Stimulated activated effector memory CD8-positive, alpha-beta T cell treated with anti-CD3 and anti-CD28 coated beads, Interleukin-12 subunit alpha, Interleukin-12 subunit beta, amount 100 ng/mL, for 72 hours (primary cell): ENCODE measurements around the gene XPNPEP2.
"Not testable (repeated sequence)": the region's sequence is repeated elsewhere in the genome, so short reads cannot be mapped to it uniquely, and the experiment has no call there.

ENCODE experiments used
- ATAC-seq: fragments of 150-1000 bp; cut with Tn5 transposase; 2 replicates; pipeline ENCODE4 v1.10.0; 2021
- DNase-seq, 2 donors: peaks; one replicate each; pipeline ENCODE4 v3.0.0; 2021 to 2022; ENCODE audit warnings: low spot score in 2 of 2
- H3K27ac Mint-ChIP-seq: one replicate; pipeline ENCODE4 v1.8.0; 2022; ENCODE audit warnings: mild to moderate bottlenecking, mixed read lengths
- H3K36me3 Mint-ChIP-seq: one replicate; pipeline ENCODE4 v1.8.0; 2022; ENCODE audit warnings: mild to moderate bottlenecking, mixed read lengths
- H3K4me1 Mint-ChIP-seq: one replicate; pipeline ENCODE4 v1.8.0; 2022; ENCODE audit warnings: mixed read lengths
- H3K4me3 Mint-ChIP-seq: one replicate; pipeline ENCODE4 v1.8.0; 2022; ENCODE audit warnings: mild to moderate bottlenecking, mixed read lengths
- H3K9me3 Mint-ChIP-seq: one replicate; pipeline ENCODE4 v1.8.0; 2022; ENCODE audit warnings: mixed read lengths

The XPNPEP2 gene

GRCh38 chrX:129733335-129733734 is 5.4 kb upstream of the XPNPEP2 start:
- H3K27ac Mint-ChIP-seq, result no peak overlapping the region
- H3K4me3 Mint-ChIP-seq, result no peak overlapping the region
- peaks cover 33% of the 10 kb centered on the region for H3K4me1 Mint-ChIP-seq
- DNase-seq (no peak), ATAC-seq (no peak)
- peaks cover 4% of the 10 kb centered on the region for H3K9me3 Mint-ChIP-seq
- H3K36me3 Mint-ChIP-seq, result no peaks in the 10 kb centered on the region

GRCh38 chrX:129736491-129736890 is 2.3 kb upstream of the XPNPEP2 start:
- H3K36me3 Mint-ChIP-seq, result no peaks in the 10 kb centered on the region
- H3K9me3 Mint-ChIP-seq, result peaks cover under 1% of the 10 kb centered on the region
- H3K4me3 Mint-ChIP-seq, result no peak overlapping the region
- H3K27ac Mint-ChIP-seq, result no peak overlapping the region
- DNase-seq (no peak), ATAC-seq (peak; percentile 69)
- H3K4me1 Mint-ChIP-seq, result peaks cover 24% of the 10 kb centered on the region

- Mint-ChIP-seq H3K36me3 (peaks cover 5% of the 10 kb centered on the region), H3K4me1 (peaks cover 31% of the 10 kb centered on the region), H3K9me3 (no peaks in the 10 kb centered on the region), H3K27ac (peak overlapping the region; percentile 74), H3K4me3 (no peak overlapping the region)
- DNase-seq, result no peak
- peak; percentile 63 for ATAC-seq
Observed at GRCh38 chrX:129737916-129738315, 863 bp upstream of the XPNPEP2 start.

GRCh38 chrX:129739578-129739977 is 799 bp downstream of the XPNPEP2 start:
- Mint-ChIP-seq H3K4me1 (peaks cover 44% of the 10 kb centered on the region), H3K36me3 (peaks cover 6% of the 10 kb centered on the region), H3K27ac (no peak overlapping the region), H3K4me3 (no peak overlapping the region), H3K9me3 (no peaks in the 10 kb centered on the region)
- no peak for DNase-seq
- no peak for ATAC-seq

- H3K27ac Mint-ChIP-seq, result peak overlapping the region; percentile 53
- H3K36me3 Mint-ChIP-seq, result peaks cover 6% of the 10 kb centered on the region
Observed at GRCh38 chrX:129741880-129742758, 3.3 kb downstream of the XPNPEP2 start.

GRCh38 chrX:129742759-129743152 is 4.0 kb downstream of the XPNPEP2 start:
- not testable (repeated sequence) for H3K4me3 Mint-ChIP-seq, H3K9me3 Mint-ChIP-seq, ATAC-seq, H3K36me3 Mint-ChIP-seq, DNase-seq
- Mint-ChIP-seq H3K27ac (peak overlapping the region; percentile 53), H3K4me1 (peaks cover 46% of the 10 kb centered on the region)

More at GRCh38 chrX:129741880-129742758, 3.3 kb downstream of the XPNPEP2 start:
- DNase-seq (no peak), ATAC-seq (no peak)
- Mint-ChIP-seq H3K9me3 (no peaks in the 10 kb centered on the region), H3K4me3 (no peak overlapping the region), H3K4me1 (peaks cover 48% of the 10 kb centered on the region)

GRCh38 chrX:129743821-129744220 is 5.0 kb downstream of the XPNPEP2 start:
- no peaks in the 10 kb centered on the region for H3K9me3 Mint-ChIP-seq
- H3K27ac Mint-ChIP-seq, result peak overlapping the region; percentile 81
- ATAC-seq (peak; percentile 89), DNase-seq (no peak)
- peaks cover 38% of the 10 kb centered on the region for H3K4me1 Mint-ChIP-seq
- peaks cover 6% of the 10 kb centered on the region for H3K36me3 Mint-ChIP-seq
- H3K4me3 Mint-ChIP-seq, result peak overlapping the region; percentile 27

GRCh38 chrX:129744861-129745321 is 6.1 kb downstream of the XPNPEP2 start:
- peak; percentile 55 for ATAC-seq
- no peak for DNase-seq
- H3K27ac Mint-ChIP-seq, result peak overlapping the region; percentile 81
- peaks cover 6% of the 10 kb centered on the region for H3K36me3 Mint-ChIP-seq
- H3K9me3 Mint-ChIP-seq, result no peaks in the 10 kb centered on the region
- H3K4me1 Mint-ChIP-seq, result peaks cover 38% of the 10 kb centered on the region
- H3K4me3 Mint-ChIP-seq, result peak overlapping the region; percentile 30

- Mint-ChIP-seq H3K4me3 (no peak overlapping the region), H3K27ac (no peak overlapping the region), H3K36me3 (peaks cover 6% of the 10 kb centered on the region), H3K4me1 (peaks cover 38% of the 10 kb centered on the region), H3K9me3 (no peaks in the 10 kb centered on the region)
- no peak for ATAC-seq
- DNase-seq, result no peak
Observed at GRCh38 chrX:129746557-129747470, 8.0 kb downstream of the XPNPEP2 start.

- no peaks in the 10 kb centered on the region for H3K9me3 Mint-ChIP-seq
- DNase-seq, result no peak
- H3K36me3 Mint-ChIP-seq, result peaks cover 5% of the 10 kb centered on the region
- ATAC-seq, result no peak
- no peak overlapping the region for H3K27ac Mint-ChIP-seq
- peaks cover 33% of the 10 kb centered on the region for H3K4me1 Mint-ChIP-seq
- no peak overlapping the region for H3K4me3 Mint-ChIP-seq
Observed at GRCh38 chrX:129747533-129747932, 8.8 kb downstream of the XPNPEP2 start.

GRCh38 chrX:129748305-129748704 is 9.5 kb downstream of the XPNPEP2 start:
- no peaks in the 10 kb centered on the region for H3K36me3 Mint-ChIP-seq
- ATAC-seq (no peak), DNase-seq (no peak)
- H3K4me1 Mint-ChIP-seq, result peaks cover 28% of the 10 kb centered on the region
- no peak overlapping the region for H3K27ac Mint-ChIP-seq
- no peak overlapping the region for H3K4me3 Mint-ChIP-seq
- H3K9me3 Mint-ChIP-seq, result no peaks in the 10 kb centered on the region

- no peak overlapping the region for H3K4me3 Mint-ChIP-seq
- no peaks in the 10 kb centered on the region for H3K36me3 Mint-ChIP-seq
- DNase-seq (no peak), ATAC-seq (no peak)
- H3K4me1 Mint-ChIP-seq, result peaks cover 22% of the 10 kb centered on the region
- peak overlapping the region; percentile 37 for H3K27ac Mint-ChIP-seq
- H3K9me3 Mint-ChIP-seq, result no peaks in the 10 kb centered on the region
Observed at GRCh38 chrX:129749069-129749468, 10.3 kb downstream of the XPNPEP2 start.

- no peak for DNase-seq
- Mint-ChIP-seq H3K4me3 (no peak overlapping the region), H3K27ac (peak overlapping the region; percentile 56), H3K36me3 (peaks cover under 1% of the 10 kb centered on the region), H3K9me3 (no peaks in the 10 kb centered on the region), H3K4me1 (peaks cover 17% of the 10 kb centered on the region)
- ATAC-seq, result no peak
Observed at GRCh38 chrX:129750971-129751370, 12.2 kb downstream of the XPNPEP2 start.

GRCh38 chrX:129754056-129755024 is 15.6 kb downstream of the XPNPEP2 start:
- ATAC-seq (no peak), DNase-seq (no peak)
- Mint-ChIP-seq H3K4me3 (no peak overlapping the region), H3K27ac (peak overlapping the region; percentile 93), H3K36me3 (peaks cover 6% of the 10 kb centered on the region), H3K9me3 (no peaks in the 10 kb centered on the region), H3K4me1 (peaks cover 41% of the 10 kb centered on the region)
